Smooth muscle cell (in vitro differentiated cells): ENCODE measurements around the gene RPSA. TPM values are rescaled to one million over a fixed set of nuclear protein-coding genes. Genes with fewer than 3 reads are reported as not detected.

Source experiments
- DNase-seq: peaks from one replicate; lab custom pipeline; 2025; ENCODE audit not compliant: unreplicated experiment; lab: John Stamatoyannopoulos, UW
- H2AFZ ChIP-seq: fragments of 200-600 bp; sonication (generic); 2 replicates; pipeline ENCODE4 v1.6.0; 2016; ENCODE audit warnings: antibody characterized with exemption, low read depth, mild to moderate bottlenecking
- H3F3A ChIP-seq: fragments of 200-600 bp; sonication (generic); 2 replicates; pipeline ENCODE4 v1.6.0; 2017; ENCODE audit warnings: antibody characterized with exemption, low read depth
- H3K27ac ChIP-seq: fragments of 200-600 bp; sonication (generic); 2 replicates; pipeline ENCODE4 v1.5.1; 2016; ENCODE audit warnings: low read depth, mild to moderate bottlenecking
- H3K27me3 ChIP-seq: fragments of 200-600 bp; sonication (generic); 2 replicates; pipeline ENCODE4 v1.6.1; 2016; ENCODE audit warnings: low read depth, mild to moderate bottlenecking
- H3K36me3 ChIP-seq: fragments of 200-600 bp; sonication (generic); 2 replicates; pipeline ENCODE4 v1.5.1; 2016; ENCODE audit warnings: low read depth
- H3K4me1 ChIP-seq: fragments of 200-600 bp; sonication (generic); 2 replicates; pipeline ENCODE4 v1.5.1; 2016; ENCODE audit warnings: low read depth
- H3K4me2 ChIP-seq: fragments of 200-600 bp; sonication (generic); 2 replicates; pipeline ENCODE4 v1.6.0; 2016; ENCODE audit warnings: mild to moderate bottlenecking
- H3K4me3 ChIP-seq: fragments of 200-600 bp; sonication (generic); 2 replicates; pipeline ENCODE4 v1.5.1; 2016; ENCODE audit warnings: mild to moderate bottlenecking
- H3K79me2 ChIP-seq: fragments of 200-600 bp; sonication (generic); 2 replicates; pipeline ENCODE4 v1.6.0; 2016; ENCODE audit warnings: low read depth, mild to moderate bottlenecking
- H3K9ac ChIP-seq: fragments of 200-600 bp; sonication (generic); 2 replicates; pipeline ENCODE4 v1.6.0; 2016; ENCODE audit warnings: low read depth
- H3K9me3 ChIP-seq: fragments of 200-600 bp; sonication (generic); replicated peaks from 2 replicates; pipeline ENCODE4 v1.5.1; 2016; ENCODE audit warnings: low read depth
- H4K20me1 ChIP-seq: fragments of 200-600 bp; sonication (generic); 2 replicates; pipeline ENCODE4 v1.6.0; 2016; ENCODE audit warnings: low read depth
- CTCF ChIP-seq: fragments of 200-600 bp; sonication (generic); IDR thresholded peaks from 2 replicates; pipeline ENCODE4 v1.5.1; 2017; ENCODE audit warnings: borderline replicate concordance, mild to moderate bottlenecking, antibody characterized with exemption; ENCODE audit not compliant: insufficient read depth, poor library complexity, severe bottlenecking
- WGBS: methylation state at CpG from one replicate; pipeline ENCODE4 v1.1.7; 2016; ENCODE audit warnings: low lambda C conversion rate; 5-methylcytosine and 5-hydroxymethylcytosine counted together
- polyA plus RNA-seq: library from polyadenylated mRNA; unstranded; fragments of >200 nt; fragmentation: Nextera tagmentation; extraction: Ambion mirVana; gene quantifications from 2 replicates; pipeline ENCODE4 v1.2.1, GENCODE V29; 2016
- total RNA-seq: library from RNA; depleted of rRNA; stranded (reverse); fragments of >200 nt; gene quantifications from 2 replicates; pipeline ENCODE4 v1.2.3, GENCODE V29; 2014

The RPSA gene
- total and polyA plus RNA-seq, 2 experiments from 2014 or later: 355 to 1,254 TPM

DNA sequence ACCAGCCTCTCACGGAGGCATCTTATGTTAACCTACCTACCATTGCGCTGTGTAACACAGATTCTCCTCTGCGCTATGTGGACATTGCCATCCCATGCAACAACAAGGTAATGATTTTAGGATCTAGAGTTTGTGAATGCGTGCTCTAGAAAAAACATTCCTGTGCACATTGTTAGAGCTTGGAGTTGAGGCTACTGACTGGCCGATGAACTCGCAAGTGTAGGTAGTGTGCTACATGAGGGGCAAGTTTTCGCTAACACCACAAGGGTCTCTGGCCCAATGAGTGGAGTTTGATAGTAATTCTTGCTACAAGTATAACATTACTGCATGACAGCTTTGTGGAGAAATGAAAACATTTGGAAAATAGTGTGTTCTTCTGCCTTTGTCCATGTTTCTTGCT lies 4.4 kb downstream of the RPSA start:
- 96% methylated on average over 7 of the region's 7 CpGs for WGBS
- H3K79me2 ChIP-seq: peaks cover 28% of the 10 kb centered on the region
- peaks cover 58% of the 10 kb centered on the region for H4K20me1 ChIP-seq
- H3K27ac ChIP-seq: no peak overlapping the region
- no peaks in the 10 kb centered on the region for H3K27me3 ChIP-seq
- peaks cover 12% of the 10 kb centered on the region for H3K4me1 ChIP-seq
- TF ChIP-seq CTCF: no peak
- DNase-seq: no peak
- H3K4me3 ChIP-seq: no peak overlapping the region
- peaks cover 59% of the 10 kb centered on the region for H3F3A ChIP-seq
- H2AFZ ChIP-seq: no peak overlapping the region
- H3K4me2 ChIP-seq: no peak overlapping the region
- peaks cover 9% of the 10 kb centered on the region for H3K36me3 ChIP-seq
- no peak overlapping the region for H3K9ac ChIP-seq
- H3K9me3 ChIP-seq: no peaks in the 10 kb centered on the region

DNA sequence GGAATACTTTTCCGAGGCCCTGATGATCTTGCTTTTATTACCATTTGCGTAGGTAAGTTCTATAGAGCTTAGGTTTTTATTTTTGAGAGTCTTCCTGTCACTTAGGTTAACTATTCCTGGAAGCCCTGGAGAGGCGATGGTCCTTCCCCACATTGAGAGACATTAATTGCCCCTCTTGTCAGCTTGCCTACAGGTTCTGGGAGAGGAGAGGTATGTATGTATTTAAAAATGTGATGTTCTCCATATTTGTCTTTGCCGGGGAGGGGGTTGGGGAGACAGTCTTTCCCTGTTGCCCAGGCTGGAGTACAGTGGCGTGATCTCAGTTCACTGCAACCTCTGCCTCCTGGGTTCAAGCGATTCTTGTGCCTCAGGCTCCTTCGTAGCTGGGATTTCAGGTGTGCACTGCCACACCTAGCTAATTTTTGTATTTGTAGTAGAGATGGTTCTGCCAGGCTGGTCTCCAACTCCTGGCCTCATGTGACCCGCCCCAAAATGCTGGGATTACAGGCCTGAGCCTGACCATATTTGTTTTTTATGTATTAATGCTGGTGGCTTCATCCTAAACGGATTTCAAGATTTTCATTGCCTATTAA lies 6.2 kb downstream of the RPSA start:
- TF ChIP-seq CTCF: no peak
- 94% methylated on average over 9 of the region's 9 CpGs for WGBS
- Histone ChIP-seq H3F3A (peaks cover 59% of the 10 kb centered on the region), H3K9me3 (no peaks in the 10 kb centered on the region), H3K36me3 (peaks cover 9% of the 10 kb centered on the region), H3K27me3 (no peaks in the 10 kb centered on the region), H3K9ac (no peak overlapping the region), H3K79me2 (peaks cover 20% of the 10 kb centered on the region), H3K27ac (no peak overlapping the region), H3K4me1 (peaks cover 7% of the 10 kb centered on the region), H3K4me3 (no peak overlapping the region), H3K4me2 (no peak overlapping the region), H2AFZ (no peak overlapping the region), H4K20me1 (peaks cover 54% of the 10 kb centered on the region)
- no peak for DNase-seq

DNA sequence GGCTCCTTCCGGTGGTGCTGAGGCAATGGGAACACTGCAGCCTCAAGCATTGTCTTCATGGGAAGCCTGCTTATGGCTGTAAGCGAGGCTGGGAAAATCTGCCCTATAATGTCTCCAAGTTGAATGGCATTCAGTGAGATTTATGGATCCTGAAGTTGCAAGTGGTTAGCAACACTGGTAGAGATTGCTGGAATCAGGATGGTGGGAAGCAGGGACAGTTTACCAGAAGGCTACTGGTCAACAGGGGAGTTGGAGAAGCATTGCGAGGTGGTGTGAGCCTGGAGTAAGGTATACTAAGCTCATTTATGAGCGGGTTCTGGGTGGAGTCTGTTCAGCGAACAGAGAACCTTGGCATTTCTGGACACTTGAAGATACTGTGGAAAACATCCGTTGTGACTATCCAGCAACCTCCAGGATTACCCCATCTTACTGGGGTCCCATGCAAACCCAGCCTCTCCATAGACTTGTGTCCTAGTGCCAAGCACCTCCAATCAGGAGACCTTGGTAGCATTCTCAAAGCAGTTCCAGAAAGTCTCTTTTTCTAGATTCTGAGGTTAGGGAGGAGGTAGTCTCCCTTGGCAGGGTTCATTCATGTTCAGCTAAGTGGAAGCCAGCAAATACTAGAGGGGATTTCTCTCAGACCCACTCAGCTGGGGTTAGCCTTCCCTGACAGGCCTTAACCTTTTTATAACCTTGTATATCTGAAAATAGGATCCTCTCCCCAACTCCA lies 7.3 kb downstream of the RPSA start:
- DNase-seq: no peak
- no peak overlapping the region for H3K27ac ChIP-seq
- no peaks in the 10 kb centered on the region for H3K27me3 ChIP-seq
- H3F3A ChIP-seq: peaks cover 50% of the 10 kb centered on the region
- no peaks in the 10 kb centered on the region for H3K4me1 ChIP-seq
- H3K9me3 ChIP-seq: no peaks in the 10 kb centered on the region
- H3K4me2 ChIP-seq: no peak overlapping the region
- H2AFZ ChIP-seq: no peak overlapping the region
- WGBS: 77% methylated on average over 6 of the region's 6 CpGs
- peaks cover 45% of the 10 kb centered on the region for H4K20me1 ChIP-seq
- peaks cover 10% of the 10 kb centered on the region for H3K79me2 ChIP-seq
- peaks cover 9% of the 10 kb centered on the region for H3K36me3 ChIP-seq
- H3K4me3 ChIP-seq: no peak overlapping the region
- no peak for TF ChIP-seq CTCF
- H3K9ac ChIP-seq: no peak overlapping the region
